Gastrocnemius medialis (tissue), 4 donors: ENCODE data around the gene SUPT4H1.

Source experiments
- POLR2A ChIP-seq, 2 donors: fragments of 450-650 bp; IDR thresholded peaks; one replicate each; pipeline ENCODE4 v1.6.1; 2017; ENCODE audit warnings: antibody characterized with exemption in 2 of 2, mild to moderate bottlenecking in 2 of 2, moderate library complexity in 2 of 2
- TF ChIP-seq, protein P1 (sequence below), 5 experiments: fragments of 450-650 bp in 3 of 5; fragments of 200-600 bp in 2 of 5; sonication (generic) in 2 of 5; IDR thresholded peaks in 4 of 5; conservative IDR thresholded peaks in 1 of 5; 1 replicate in 4 of 5; 2 replicates in 1 of 5; pipeline ENCODE4 v1.5.1; 2016 to 2019; ENCODE audit warnings: antibody characterized with exemption in 5 of 5, mild to moderate bottlenecking in 3 of 5, moderate library complexity in 3 of 5

DNA sequence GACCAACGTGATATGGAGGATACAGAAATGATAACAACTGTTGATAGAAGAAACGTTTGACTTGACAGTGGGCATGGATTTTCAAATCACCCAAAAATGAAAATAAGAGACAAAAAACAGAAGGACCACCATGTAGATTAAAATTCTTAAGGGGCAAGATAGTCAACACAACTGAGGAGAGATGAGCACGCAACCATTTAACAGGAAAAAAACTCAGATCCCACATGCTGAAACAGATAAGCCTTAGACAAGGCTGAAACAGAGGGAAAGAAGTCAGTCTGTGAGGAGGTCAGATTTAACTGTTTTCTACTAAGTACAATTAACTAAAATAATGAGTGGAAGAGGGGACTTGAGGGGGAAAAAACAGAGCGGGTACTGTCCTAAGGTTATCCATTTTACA is 44.2 kb upstream of the SUPT4H1 start:
- TF ChIP-seq POLR2A (IDR thresholded peaks at IDR 0.05): no peak
- TF ChIP-seq, protein P1, sequence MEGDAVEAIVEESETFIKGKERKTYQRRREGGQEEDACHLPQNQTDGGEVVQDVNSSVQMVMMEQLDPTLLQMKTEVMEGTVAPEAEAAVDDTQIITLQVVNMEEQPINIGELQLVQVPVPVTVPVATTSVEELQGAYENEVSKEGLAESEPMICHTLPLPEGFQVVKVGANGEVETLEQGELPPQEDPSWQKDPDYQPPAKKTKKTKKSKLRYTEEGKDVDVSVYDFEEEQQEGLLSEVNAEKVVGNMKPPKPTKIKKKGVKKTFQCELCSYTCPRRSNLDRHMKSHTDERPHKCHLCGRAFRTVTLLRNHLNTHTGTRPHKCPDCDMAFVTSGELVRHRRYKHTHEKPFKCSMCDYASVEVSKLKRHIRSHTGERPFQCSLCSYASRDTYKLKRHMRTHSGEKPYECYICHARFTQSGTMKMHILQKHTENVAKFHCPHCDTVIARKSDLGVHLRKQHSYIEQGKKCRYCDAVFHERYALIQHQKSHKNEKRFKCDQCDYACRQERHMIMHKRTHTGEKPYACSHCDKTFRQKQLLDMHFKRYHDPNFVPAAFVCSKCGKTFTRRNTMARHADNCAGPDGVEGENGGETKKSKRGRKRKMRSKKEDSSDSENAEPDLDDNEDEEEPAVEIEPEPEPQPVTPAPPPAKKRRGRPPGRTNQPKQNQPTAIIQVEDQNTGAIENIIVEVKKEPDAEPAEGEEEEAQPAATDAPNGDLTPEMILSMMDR (IDR thresholded peaks at IDR 0.05 in 4 of 5, conservative IDR thresholded peaks at IDR 0.05 in 1 of 5): no peak
